GM19328 (cell line): Measurements from ENCODE around the gene NFIC.
A peak's percentile ranks its signal among the peaks of the same experiment; 100 is the strongest.

Experiments used
- ATAC-seq: cut with Tn5 transposase; IDR thresholded peaks from one replicate; pipeline ENCODE4 v1.9.1; 2021; ENCODE audit warnings: mild to moderate bottlenecking, moderate library complexity; ENCODE audit not compliant: unreplicated experiment

The NFIC gene

GRCh38 chr19:3481241-3482090 is 115.1 kb downstream of the NFIC start:
- no peak for ATAC-seq

- no peak for ATAC-seq
These were observed 116.3 kb downstream of the NFIC start for GRCh38 chr19:3482507-3483225.

DNA sequence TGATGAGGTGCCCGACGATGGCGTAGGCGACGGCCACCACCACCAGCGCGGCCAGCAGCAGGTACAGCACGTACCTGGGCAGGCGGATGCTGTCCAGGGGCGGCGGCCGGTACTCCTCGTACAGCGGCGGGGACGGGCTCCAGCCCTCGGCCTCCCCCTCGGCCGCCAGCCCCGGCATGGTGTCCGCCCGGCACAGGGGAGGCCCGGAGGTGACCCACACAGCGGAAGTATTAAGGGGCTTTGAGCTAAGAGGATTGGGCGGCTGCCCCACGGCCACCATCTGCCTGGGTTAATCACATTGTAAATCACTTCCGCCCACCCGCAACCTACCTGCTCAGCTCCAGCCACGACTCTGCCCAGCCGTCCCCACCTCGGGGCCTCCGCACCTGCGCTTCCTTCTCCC is 116.8 kb downstream of the NFIC start, which contains the start of gene SMIM44:
SMIM44 (minus strand) TSS at position 216 of the 403 bp plus-strand sequence; CDS start at position 178, 38 bp downstream.
- ATAC-seq: no peak

DNA sequence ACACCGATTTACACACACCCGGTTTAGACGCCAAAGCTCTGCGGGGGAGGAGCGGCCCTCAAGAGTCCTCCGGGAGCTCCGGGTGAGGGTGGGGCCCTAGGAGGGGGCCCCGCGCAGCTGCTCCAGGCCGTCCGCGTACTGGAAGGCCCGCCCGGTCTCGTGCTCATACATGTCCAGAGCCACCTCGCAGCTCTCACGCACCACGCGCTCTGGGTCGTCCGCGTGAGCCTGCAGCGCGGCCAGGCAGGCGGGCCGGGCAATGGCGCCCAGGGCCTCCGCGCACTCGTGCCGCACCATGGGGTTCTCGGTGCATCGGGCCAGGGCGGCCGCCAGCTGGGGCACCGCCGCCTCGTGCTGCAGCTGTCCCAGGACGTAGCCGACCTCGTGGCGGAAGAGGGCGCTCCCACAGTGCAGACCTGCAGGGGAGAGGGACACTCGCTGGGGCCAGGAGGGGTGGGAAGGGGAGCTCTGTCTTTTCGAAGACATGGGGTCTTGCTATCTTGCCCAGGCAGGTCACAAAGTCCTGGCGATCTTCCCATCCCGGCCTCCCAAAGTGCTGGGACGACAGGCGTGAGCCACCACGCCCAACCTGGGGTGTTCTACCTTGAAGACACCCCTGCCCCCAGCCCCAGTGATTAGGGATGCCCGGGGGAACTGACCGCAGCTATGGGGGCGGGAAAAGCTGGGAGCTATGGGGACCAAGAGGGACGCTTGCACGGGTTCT is 125.2 kb downstream of the NFIC start:
- ATAC-seq: no peak

GRCh38 chr19:3492131-3492839 is 125.9 kb downstream of the NFIC start:
- no peak for ATAC-seq

DNA sequence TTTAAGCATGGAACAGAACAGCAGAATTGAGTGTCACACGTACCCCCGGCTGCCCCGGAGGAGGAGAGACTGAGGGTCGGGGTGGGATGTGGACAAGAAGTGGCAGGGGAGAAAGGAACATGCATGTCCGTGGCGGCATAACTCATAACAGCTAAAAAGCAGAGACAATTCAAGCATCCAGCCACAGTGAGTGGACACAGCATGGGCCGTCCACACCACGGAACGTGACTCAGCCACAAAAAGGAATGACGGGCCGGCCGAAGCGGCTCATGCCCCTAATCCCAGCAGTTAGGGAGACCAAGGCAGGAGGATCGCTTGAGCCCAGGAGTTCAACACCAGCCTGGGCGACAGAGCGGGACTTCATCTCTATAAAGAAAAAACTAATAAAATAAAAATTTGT is 126.5 kb downstream of the NFIC start:
- ATAC-seq: no peak

DNA sequence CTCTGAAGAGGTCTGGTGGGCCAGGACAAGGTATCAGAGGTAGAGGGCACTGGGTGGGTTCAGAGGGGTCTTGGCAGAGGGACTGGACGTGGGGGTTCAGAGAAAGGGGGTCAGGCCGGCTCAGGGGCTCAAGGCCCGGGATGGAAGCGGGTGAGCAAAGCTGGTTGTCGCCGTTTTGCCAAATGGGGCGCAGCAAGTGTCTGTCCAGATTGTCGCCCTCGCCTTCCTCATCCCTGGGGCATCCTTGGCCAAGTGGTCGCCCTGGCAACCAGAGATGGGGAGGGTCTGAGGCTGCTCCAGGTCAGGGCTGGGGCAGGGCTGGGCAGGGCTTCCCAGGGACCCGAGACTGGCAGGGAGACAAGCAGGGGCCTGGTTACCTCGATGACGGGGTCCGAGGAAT is 127.3 kb downstream of the NFIC start:
- no peak for ATAC-seq

DNA sequence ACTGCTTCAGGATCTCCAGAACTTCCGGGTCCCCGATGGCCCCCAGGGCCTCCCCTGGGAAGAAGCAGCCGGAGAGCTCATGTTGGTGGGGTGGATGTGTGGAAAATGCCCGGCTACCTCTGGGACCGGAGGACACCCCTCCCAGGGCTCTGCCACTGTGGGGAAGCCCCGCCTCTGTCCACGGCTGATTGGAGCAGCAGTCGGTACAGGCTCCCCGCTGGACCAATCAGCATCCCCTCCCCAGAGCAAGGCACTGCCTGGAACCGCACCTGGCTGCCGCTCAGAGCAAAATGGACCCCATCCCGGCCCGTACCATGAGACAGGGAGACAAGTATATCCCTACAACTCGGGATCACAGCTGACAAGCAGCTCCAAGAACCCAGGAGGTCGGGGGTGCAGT is 127.7 kb downstream of the NFIC start:
- no peak for ATAC-seq

DNA sequence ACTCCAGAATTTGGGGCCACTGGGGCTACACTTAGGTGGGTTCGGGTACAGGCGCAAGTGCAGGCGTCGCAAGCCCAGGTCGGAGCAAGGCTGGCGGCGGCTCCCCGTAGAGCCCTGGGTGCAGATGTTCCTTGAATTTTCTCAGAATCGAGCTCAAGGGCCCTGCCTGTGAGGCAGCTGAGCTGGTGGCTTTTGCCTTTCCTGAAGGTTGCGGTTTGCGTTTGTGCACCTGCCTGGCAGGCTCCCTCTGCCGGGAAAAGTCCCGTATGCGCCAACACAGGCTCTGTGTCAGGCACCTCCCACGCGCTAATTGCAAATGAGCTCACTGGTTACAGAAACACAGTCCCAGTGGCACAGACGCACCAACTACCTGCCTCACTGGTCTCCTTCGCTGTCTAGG is 128.2 kb downstream of the NFIC start:
- no peak for ATAC-seq

- no peak for ATAC-seq
These were observed 130.2 kb downstream of the NFIC start for GRCh38 chr19:3496392-3497273.

GRCh38 chr19:3497757-3498520 is 131.6 kb downstream of the NFIC start:
- no peak for ATAC-seq

- ATAC-seq: no peak
These were observed 133.5 kb downstream of the NFIC start for GRCh38 chr19:3499738-3500428.

DNA sequence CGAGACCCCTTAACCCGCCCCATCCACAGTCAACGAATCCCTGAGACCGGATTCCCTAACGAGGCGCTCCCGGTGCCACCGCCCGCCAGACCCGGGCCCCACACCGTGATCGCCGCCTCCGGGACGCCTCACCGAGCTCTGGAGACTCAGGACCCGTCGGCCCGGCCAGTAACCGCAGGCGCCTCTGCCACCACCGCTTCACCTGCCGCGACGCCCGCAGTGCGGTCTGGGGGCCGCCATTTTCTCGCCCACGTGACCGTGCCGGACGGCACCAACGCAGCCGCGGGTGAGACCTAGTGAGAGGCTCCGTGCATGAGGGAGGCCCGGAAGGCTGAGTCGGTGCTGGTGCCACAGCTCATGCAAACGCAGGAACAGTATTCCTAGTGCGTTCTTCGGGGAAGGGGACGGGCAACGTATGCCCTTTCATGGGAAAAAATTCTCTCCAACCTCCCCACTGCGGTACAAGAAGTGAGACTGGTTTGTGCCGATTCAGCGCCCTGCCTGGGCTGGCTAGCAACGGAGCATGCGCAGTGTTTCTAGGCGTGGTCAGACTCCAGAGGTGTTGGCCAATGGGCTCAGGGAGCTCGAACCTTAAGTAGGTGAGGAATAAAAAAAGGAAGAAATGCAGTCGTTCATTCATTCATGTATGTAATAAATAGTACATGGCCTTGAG is 134.2 kb downstream of the NFIC start, which contains the start of gene DOHH:
DOHH (minus strand) TSS at position 246 of the 673 bp plus-strand sequence. CDS start 3,860 bp downstream, outside the sequence.
- ATAC-seq: peak; percentile 72

GRCh38 chr19:3501780-3502179 is 135.4 kb downstream of the NFIC start:
- ATAC-seq: no peak

DNA sequence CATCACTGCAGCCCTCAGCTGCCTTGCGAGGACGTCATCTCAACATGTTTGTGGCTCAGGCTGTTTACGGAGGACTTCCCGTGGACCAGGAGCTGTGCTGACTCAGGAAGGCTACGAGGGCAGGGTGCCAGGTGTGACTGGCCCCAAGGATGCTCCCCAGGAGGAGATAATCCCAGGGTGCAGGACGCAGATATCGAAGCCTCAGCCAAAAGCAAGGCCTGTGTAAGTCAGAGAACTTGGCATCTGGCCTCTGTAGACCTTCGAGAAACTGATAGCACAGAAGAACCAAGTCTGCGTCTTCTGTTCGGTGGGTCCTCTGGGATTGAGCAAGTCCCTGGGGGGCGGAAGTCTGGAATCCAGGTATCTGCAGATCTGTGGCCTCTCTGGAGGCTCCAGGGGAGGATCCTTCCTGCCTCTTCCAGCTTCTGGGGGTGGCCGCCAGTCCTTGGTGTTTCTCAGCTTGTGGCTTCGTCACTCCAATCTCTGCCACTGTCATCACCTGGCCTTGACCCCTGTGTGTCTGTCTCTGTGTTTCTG is 136.7 kb downstream of the NFIC start:
- no peak for ATAC-seq

DNA sequence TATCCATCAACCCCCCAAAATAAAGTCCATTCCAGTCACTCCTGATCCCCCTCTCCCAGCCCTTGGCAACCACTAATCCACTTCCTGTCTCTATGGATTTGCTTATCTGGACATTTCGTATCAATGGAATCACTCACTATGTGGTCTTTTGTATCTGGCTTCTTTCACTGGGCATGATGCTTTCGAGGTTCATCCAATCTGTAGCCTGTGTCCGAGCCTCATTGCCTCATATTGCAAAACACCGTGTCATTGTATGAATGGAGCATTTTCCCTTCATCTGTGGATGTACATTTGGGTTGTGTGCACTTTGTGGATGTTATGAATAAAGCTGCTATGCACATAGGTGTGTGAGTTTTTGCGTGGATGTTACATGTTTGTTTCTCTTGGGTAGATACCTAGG is 138.4 kb downstream of the NFIC start:
- ATAC-seq: no peak

DNA sequence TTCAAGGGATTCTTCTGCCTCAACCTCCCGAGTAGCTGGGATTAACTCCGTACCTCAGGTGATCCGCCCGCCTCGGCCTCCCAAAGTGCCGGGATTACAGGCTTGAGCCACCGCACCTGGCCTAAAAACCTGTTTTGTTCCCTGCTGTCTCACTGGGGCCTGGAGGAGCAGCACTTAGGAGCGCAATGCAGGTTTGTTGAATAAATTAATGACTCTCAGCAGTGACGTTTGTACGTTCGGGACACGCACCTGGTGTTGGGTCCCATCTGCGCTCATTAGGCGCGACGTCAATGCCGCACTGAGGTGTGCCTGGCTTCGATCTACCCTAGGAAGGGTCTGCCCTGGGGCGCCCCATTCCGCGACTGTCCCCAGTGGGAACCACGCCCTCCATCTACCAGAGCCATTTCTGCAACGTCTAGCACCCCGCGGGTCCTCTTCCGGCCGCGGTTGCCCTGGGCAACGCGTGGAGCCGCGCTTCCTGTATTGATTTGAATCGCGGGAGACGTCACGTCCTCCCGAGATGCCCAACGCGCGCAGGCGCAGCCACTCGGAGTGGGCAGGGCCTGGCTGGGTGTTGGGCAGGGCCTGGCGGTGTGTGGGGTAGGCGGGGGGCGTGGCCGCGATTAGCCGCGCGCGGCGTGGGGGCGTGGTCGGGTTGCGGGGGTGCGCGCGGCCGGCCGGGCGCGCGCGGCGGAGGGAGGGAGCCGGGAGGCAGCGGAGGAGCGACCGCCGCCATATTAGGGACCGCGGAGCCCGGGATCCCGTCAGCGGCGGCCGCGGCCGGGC is 139.4 kb downstream of the NFIC start, which contains the start of gene FZR1:
FZR1 (plus strand) TSS at position 714 of the 786 bp plus-strand sequence. CDS start 16,679 bp downstream, outside the sequence.
- ATAC-seq: peak; percentile 85
